ENCODE measurements around the gene MYO1B.

The MYO1B gene

GRCh38 chr2:191244350-191244749 is 854 bp upstream of the MYO1B start:
- no peak for DNase-seq (ENCODE audit: low read depth, low spot score)
- in situ Hi-C loops (cut with HindIII; ENCODE audit: low sequenced_read_pairs) = no loop called here
- no peak overlapping the region for H3K4me3 ChIP-seq (ENCODE audit: low read depth, low read length)
- no peak for TF ChIP-seq CTCF (IDR thresholded peaks at IDR 0.05; ENCODE audit: low read depth, low read length)

GRCh38 chr2:191245869-191246531 is 796 bp downstream of the MYO1B start:
- H3K4me3 ChIP-seq (ENCODE audit: low read depth, low read length) = peak overlapping the region; percentile 78
- TF ChIP-seq CTCF (IDR thresholded peaks at IDR 0.05; ENCODE audit: low read depth, low read length) = no peak
- in situ Hi-C loops (cut with HindIII; ENCODE audit: low sequenced_read_pairs) = no loop called here
- DNase-seq (ENCODE audit: low read depth, low spot score) = peak; percentile 77

GRCh38 chr2:191246820-191247380 is 1.7 kb downstream of the MYO1B start:
- TF ChIP-seq CTCF (IDR thresholded peaks at IDR 0.05; ENCODE audit: low read depth, low read length) = no peak
- peak; percentile 40 for DNase-seq (ENCODE audit: low read depth, low spot score)
- in situ Hi-C loops (cut with HindIII; ENCODE audit: low sequenced_read_pairs) = no loop called here
- peak overlapping the region; percentile 78 for H3K4me3 ChIP-seq (ENCODE audit: low read depth, low read length)

- peak overlapping the region; percentile 78 for H3K4me3 ChIP-seq (ENCODE audit: low read depth, low read length)
- in situ Hi-C loops (cut with HindIII; ENCODE audit: low sequenced_read_pairs) = no loop called here
- no peak for TF ChIP-seq CTCF (IDR thresholded peaks at IDR 0.05; ENCODE audit: low read depth, low read length)
- peak; percentile 89 for DNase-seq (ENCODE audit: low read depth, low spot score)
These were observed 2.3 kb downstream of the MYO1B start for GRCh38 chr2:191247381-191248057.

- in situ Hi-C loops (cut with HindIII; ENCODE audit: low sequenced_read_pairs) = no loop called here
- no peak overlapping the region for H3K4me3 ChIP-seq (ENCODE audit: low read depth, low read length)
- no peak for TF ChIP-seq CTCF (IDR thresholded peaks at IDR 0.05; ENCODE audit: low read depth, low read length)
- DNase-seq (ENCODE audit: low read depth, low spot score) = no peak
These were observed 4.1 kb downstream of the MYO1B start for GRCh38 chr2:191249156-191249813.

- no peak overlapping the region for H3K4me3 ChIP-seq (ENCODE audit: low read depth, low read length)
- DNase-seq (ENCODE audit: low read depth, low spot score) = peak; percentile 37
- no peak for TF ChIP-seq CTCF (IDR thresholded peaks at IDR 0.05; ENCODE audit: low read depth, low read length)
- in situ Hi-C loops (cut with HindIII; ENCODE audit: low sequenced_read_pairs) = no loop called here
These were observed 5.2 kb downstream of the MYO1B start for GRCh38 chr2:191250400-191250799.

Measured in astrocyte of the spinal cord (primary cell).